ENCODE data around the gene NCKAP5.
"Not testable (repeated sequence)": the region's sequence is repeated elsewhere in the genome, so short reads cannot be mapped to it uniquely, and the experiment has no call there.

NCKAP5 gene

DNA sequence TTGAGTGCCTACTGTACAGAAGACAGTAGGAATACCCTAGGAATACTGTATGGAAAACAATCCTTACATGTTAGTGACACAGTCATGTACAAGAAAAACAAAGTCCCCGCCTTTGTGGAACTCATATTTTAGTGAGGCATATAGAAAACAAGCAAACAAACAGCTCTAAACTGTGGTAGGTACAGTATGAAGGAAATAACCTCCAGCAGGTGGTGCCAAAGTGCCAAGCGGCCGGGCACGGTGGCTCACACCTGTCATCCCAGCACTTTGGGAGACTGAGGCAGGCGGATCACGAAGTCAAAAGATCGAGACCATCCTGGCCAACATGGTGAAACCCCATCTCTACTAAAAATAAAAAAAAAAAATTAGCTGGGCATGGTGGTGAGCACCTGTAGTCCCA is 48.6 kb downstream of the NCKAP5 start:
- not testable (repeated sequence) for DNase-seq

DNA sequence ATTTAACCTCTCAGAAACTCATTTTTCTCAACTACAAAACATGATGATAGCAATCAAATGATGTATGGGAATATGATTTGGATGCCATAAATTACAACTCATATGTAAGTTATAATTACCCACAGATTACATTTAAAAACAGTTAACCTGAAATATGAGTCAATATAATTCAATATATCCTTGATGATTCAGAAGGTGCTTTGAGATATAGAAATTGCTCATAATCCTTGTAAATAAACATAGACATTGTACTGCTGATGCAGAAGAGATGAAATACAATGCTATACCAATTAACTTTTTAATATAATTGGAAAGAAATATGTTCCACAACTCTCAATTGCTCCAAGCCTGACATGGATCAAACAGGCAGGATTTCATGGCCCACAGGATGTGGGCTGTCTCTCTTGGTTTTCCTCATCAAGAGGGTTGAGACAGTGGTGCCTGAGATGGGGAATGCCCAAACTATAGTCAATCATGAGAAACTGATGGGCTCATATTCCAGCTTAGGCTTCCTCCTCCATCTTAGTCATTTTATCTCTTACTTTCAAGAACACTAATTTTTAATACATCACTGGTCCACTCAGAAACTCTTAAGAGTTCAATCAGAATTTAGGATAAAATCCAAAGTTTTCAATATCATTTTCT is 49.4 kb downstream of the NCKAP5 start:
- no peak for DNase-seq

DNA sequence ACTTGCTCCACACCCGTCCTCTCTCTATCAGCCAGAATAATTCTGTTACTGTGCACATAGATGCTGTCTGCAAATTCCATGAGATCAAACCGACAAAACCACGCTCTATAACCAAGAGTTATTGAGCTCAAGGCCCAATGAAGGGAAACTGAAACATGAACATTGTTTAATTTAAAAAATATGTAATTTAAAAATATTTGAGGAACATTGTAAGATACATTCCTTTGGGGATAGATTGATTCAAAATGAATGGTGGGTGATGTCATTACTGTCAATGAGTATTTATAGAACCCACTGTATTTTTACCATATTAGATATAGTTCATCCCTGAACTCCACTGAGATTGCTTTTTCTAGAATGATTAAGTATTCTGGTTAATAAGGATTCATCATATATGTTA is 50.4 kb downstream of the NCKAP5 start:
- no peak for DNase-seq

DNA sequence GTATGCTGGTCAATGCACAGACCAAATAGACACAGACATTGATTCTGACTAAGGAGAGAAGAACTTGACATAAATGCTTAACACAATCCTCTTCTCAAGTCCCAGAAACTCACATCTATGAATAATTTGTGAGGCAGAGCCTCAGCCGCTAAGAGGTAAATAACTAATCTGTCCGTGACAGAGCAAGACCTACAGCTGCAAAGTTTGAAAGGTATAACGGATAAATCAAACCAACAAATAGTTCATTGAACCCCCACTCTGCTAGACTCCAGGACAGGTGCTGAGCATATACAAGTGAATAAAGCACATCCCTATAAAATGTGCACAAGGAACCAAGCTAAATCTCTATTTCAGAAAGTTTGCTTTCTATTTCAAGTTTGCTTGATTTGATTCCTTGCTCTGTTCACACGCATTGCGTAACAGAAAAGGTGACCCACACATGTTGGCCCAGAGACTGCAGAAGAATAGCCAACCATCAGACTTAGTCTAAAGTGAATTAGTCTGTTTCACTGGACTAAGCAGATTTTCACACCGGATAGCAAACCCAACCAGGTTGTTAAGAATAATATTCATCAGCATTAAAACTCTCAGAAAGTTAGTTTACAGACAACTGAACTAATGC is 51.7 kb downstream of the NCKAP5 start:
- no peak for DNase-seq

DNA sequence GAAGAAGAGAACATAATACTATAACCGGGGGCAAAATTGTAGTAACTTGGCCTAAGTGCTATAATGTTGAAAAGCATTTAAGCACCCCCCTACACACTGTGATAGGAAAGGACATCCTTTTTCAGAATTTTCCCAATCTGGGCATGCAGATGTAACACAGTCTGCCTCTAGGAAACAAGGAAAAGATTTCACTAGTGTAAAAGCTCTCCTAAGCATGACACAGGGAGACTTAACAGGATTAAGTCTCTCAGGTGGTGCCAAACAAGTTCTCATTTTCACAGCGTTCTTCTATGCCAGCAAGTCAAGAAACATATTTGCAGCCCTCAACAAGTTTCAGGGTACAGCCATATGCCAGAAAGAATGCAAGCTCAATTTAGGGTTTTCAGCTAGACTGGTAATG is 53.0 kb downstream of the NCKAP5 start:
- DNase-seq, result no peak

DNA sequence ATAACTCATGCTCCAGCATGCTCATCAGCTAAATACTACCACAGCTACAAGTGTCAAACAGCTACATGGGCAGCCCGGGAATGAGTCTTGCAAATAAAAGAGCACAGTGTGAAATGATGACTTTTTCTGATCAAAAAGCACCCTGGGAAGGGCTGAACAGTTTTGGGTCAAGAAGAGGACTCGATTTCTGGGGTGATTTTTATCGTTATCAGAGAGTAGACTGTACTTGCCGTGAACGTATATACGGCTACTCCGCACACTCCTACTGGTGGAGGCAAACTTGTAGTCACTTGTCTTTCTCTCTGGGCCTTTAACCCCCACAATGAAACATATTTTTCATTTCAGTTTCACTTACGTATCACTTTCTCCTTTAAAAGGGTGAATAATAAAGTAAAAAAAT is 54.4 kb downstream of the NCKAP5 start:
- DNase-seq, result no peak

DNA sequence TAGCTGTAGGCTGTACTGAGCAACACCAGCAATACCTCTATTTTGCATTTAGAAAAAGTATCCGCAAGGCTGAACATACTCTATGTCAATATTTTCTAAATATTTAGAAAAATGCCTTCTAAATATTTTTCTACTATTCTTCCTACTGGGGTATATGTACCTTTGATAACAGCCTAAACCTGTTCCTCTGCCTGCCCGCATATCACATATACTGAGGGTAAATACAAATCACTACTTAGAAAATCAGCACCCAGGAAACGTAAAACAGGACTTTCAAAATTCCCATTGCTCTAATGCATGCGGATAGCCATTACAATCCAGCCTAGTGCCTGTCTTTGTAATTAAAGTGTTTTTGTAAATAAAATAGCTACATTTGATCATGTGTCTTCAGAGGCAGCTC is 56.1 kb downstream of the NCKAP5 start:
- no peak for DNase-seq

DNA sequence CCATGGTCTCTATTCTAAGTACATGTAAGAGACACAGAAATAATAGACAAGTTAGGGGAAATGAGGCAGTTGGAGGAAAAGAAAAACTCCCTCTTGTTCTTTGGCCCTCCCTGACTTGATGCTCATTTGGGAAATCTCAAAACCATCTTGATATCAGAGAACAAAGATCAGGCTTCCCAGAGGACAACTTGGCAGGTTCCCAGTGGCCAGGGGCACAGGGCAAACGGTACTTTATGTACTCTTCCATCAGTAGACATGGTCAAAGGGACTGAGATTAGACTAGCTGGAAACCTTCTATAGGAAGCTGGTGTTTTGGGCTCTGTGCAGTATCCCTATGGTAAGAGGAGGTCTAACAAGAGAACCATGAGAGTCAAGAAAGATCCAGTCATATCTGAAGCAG is 56.6 kb downstream of the NCKAP5 start:
- no peak for DNase-seq

DNA sequence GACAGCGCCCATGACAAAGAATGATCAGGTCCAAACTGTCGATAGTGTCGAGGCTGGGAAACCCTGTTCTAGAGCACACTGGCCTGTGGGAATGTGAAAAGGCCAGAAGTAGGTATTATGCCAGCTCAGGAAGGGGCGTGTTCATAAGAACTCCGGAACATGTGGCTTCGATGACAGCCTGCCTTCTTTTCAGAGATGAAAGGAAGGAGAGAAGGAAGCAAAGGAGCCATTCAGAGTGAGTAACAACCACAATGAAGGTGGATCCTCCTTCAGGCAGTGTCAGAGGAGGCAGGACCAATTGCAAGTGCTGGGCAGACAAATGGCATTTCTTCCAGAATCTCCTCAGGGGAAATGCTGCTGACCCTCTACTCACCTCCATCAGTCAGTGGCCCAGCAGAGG is 58.5 kb downstream of the NCKAP5 start:
- no peak for DNase-seq

DNA sequence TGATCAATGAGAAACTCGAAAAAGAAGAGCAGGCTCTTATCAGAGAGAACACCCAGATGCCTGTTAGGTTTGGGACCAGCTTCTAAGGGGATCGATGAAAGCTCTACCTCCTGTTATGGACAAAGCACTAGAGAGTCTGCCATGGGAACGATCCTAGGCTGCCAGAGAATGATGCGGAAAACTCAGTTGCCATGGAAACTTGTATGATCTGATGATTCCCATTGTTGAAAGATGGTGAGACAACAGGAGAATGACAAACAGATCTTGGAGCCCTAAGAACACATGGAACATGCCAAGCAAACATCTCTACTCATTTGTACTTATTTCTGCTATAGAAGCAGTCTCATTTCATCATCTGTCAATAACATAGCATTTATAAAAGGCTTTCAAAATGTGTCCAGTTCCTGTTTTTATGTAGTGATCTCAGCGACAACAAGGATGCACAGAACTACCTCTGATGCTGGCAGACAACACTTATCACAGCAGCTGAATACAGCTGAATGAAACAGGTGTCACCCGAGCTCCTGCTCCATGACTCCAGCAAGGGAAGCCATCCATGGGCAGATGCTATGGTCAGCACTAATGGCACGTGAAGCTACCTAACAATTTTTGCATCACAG is 59.6 kb downstream of the NCKAP5 start:
- no peak for DNase-seq

DNA sequence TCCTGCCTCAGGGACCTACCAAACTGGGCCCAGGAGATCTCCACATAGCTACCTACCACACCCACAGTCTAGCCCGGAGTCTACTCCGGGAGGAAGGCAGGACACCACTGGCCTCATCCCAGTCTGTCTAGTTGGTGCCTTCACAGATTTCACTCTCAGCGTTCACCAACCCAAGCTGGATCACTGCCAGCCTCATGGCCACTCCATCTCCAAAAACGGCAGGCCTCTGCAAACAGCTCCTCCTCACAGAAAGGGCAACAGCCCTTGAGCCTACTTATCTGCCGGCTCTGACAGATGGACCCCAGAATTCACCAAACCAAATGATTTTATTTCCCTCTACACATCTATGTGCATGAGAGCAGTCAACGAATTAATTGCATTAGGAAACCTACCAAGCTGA is 61.3 kb downstream of the NCKAP5 start:
- peak; percentile 55 for DNase-seq

DNA sequence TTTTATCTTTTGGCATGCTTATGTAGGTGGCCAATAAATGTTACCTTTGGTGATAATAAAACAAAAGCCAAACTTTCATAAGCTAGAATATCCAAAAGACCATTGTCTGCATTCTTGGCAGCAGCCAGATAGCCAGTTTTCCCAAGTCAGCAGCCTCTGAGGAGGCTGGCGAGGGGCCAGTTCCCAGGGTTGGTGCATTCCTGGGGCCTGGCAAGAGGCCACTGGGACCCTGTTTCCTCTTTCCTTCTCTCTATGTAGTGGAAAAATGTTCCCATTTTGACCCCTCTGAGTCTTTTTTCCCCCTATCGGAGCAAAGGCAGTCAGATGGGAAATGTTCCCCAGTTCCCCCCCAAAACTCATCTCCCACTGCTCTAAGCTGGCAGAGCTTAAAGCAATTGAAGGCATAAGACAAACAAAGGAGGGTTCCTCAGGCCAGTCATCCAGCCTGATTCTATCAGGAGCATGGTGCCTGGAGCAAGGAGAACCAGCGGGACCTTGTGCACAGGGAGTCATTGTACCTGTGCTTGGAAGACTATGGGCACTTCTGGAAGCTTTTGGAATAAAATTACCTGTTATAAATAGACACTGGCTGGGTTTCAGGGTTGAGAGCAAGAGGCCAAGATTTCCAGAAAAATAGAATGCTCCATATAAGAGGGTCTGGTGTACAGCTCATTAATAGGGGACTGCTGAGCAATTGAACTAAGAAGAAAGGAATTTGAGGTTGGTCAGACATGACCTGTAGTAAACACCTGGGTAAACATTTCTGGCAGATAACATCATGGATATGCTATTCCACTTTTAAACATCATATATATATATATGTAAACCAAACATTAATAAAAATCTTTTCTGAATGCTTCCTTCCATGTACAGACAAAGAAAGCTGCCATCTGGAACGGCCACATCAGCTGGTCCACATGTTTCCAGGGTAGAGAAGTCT is 63.4 kb downstream of the NCKAP5 start:
- DNase-seq, result no peak

DNA sequence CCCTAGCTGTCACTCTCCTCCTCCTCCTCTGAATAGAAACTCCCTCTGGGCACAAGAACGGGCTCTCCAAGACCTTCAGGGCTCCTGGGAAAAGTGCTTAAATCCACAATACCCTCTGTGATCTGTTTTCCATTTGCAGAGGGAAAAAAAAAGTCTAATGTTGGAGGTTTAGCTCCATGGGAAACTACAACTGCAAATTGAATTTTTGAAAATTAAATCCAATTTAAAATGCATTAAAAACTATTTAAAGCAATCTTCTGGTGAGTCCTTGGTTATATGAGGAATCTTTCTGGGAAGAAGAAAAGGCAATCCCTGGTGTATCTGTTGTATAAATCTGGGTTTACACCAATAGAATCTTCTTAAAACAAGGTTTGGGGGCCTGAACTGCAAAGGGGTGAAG is 64.3 kb downstream of the NCKAP5 start:
- DNase-seq, result no peak

DNA sequence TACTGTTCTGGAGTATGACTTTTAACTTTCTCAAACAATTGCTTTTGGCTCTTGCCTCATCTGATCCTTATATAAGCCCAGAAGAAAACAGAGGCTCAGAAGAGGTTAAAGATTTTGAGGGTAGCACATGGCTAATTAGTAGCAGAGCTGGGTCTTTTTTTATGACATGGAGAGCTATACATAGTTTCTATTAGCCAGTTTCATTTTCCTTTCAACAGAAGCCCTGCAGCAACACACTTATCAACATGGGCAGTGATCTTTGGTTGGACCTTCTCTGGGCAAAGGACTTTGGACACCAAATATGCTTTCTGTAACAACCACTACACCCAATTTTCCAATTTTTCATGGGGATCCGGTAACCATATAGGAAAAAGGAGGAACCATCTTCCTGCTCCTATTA is 64.9 kb downstream of the NCKAP5 start:
- DNase-seq, result no peak

DNA sequence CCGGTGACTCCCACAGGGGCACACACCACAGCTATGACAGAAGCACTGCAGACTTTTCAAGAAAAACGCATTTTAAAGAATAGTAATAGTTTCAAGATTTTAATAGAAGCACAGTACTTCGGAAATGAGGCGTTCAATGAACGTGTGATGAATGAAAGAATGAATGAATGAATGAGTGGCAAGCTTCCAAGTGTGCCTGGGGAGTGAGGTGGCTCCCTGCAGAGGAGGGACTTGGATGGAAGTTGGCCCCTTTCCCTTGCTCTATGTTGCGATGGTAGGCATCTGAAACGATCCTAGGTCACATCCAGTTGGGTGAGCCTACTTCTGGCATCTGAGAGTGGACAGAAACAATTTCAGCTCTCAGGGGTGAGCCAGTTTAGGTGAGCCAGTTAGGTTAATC is 65.6 kb downstream of the NCKAP5 start:
- DNase-seq, result no peak

DNA sequence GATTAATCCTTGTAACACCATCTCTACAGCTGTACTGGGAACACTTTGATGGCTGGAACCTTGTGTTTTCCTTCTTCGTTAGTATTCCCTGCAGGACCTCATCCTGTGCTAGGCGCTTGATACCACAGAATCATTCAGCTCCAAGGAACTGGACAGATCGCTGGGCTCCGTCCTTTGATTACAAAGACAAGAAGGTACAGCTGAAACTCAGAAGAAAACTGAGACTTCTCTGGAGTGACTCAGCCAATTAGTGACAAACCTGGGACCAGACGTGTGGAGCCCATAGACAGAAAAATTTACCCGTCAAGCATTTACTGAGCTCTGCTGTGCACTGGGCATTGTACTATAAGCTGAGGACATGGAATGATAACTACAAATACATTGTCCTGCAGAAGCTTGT is 67.3 kb downstream of the NCKAP5 start:
- no peak for DNase-seq

DNA sequence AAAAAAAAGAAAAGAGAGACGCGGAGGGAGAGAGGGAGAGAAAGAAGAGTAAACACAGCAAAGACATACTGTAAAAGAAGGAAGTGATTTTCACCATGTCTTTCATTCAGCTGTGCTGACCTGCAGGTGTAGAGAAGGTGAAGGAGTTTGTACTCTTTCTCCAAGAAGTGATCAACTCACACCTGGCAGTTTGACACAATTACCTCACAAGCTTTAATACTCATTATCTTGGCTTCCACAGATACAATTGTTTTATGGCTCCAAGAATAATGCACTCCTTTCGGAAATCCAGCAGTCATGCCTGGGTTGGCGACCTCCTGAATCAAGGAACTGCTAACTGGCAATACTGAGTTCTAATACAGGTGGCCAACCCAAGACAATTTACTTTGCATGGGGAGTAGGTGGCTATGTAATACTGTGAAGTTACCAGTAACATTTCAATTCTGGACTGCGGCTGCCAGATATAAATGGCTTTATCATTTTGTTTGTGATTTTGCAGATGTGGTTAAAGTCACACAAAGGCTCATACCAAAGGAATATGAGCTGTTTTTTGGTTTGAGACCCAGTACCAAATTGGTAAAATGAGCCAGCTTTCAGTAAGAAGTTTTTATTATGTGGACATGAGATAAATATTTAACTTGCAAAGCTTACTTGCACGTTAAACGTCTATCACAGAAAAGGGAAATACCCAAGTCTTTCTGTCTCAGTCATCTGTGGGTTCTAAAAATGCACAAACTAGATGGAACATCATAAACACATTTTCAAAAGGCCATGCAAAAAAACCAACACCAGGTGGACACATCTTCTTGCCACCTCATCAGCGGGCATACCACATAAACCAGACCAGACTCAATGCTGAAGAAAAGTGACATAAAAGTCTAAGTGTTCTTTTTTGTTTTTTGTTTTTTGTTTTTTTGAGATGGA is 69.3 kb downstream of the NCKAP5 start:
- no peak for DNase-seq

DNA sequence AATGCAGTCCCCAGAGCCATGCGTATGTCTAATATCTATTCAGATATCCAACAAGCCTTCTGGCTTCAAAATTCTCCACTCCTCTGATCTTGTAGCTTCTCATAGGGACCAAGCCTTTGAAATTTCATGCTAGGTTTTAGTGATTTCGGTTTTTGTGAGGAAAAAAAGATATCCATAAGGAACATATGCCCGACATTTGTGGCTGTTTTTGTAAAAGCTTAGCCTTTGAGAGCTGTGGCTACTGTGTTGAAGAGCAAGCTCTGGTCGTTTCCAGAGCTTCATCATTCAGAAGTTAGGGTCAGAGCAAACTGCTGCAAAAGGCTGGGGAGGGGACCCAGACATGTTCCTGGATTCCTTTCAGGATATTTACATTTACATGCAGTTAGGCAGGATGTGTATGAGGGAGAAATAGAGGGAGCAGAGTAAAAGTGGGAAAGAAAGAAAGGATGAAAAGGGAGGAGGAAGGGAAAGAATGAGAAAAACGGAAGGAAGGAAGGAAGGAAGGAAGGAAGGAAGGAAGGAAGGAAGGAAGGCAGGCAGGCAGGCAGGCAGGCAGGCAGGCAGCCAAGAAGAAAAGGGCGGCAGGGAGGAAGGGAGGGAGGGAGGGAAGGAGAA is 70.2 kb downstream of the NCKAP5 start:
- DNase-seq, result no peak

DNA sequence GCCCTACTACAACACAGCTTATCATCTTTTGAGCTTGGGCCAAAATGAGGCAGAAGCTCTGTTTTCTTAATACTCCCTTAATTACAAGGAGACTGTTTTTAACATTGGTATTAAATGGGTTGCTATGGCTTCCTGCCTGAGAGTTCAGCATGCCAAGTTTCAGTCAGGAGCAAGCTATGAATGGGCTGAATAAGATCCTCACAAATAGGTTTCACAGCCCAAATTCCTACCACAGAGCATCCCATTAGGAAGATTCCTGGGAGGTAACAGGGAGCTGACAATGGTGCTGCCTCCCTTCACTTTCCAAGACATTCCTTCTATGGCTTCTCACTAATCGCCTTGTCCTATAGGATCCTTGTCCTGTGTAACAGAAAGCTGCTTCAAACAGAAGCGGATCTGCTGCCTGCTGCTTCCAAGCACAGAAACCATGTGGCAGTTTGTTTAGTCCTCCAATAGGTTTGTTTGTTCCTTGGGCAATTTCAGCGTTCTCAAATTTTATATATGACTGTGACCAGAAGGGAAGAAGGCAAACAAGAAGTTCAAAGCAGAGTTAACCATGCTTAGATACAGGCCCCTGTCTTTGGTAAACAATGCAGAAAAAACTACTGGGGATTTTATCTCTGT is 70.9 kb downstream of the NCKAP5 start:
- DNase-seq, result peak; percentile 32

DNA sequence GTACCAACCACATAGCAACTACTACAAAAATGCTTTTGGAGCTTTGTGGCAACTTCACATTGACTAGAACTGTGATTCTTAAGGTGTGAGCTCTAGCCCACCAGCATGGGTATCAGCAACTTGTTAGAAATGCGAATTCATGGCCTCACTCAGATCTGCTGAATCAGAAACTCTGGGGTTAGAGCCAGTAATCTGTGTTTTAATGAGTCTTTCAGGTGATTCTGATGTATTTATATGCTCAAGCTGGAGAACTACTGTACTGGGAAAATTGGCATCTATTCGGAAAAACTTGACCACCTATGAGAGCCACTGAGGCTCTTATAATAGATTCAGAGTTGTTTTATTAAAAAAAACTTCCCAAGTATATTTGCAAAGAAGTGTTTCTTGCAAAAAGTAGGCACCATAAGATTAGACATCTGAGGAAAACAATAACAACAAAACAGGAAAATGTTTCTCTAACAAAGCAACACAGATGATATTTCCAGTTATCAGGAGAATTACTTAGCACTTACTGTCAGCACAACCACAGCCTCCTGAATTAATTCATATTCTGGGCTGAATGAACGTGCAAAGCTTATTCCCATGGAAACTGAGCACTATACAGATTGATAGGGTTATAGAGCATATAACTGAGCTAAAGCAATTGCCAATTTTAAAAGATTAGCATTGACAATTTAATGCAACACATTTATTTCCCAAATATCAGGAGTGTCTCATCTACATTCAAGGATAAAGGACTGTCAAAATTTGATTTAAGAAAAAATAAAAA is 71.6 kb downstream of the NCKAP5 start:
- no peak for DNase-seq

DNA sequence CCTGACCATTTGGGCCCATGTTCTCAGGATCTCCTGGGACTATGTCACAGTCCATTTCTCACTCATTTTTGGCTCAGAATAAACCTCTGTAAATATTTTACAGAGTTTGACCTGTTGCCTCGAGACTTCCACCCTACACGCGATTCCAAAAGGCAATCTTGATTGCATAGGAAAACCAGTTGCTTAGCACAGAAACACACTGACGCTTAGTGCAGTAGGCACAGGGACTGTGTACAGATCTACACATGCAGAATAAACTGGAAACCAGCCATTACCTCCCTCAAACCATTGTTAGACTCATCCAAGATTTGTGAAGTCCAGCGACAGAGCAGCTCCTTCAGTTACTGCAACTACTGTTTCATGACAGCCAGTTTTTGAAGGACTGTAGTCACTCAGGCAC is 73.0 kb downstream of the NCKAP5 start:
- no peak for DNase-seq

Measured in NCI-H1092 treated with DMSO at 0.1 percent for 48 hours (cell line).